NCI-H510A treated with DMSO at 0.1 percent for 48 hours (cell line): ENCODE results near the gene PDK1.

Experiments
- DNase-seq: peaks from one replicate; lab custom pipeline; 2025; lab: John Stamatoyannopoulos, UW

PDK1 gene

GRCh38 chr2:172597176-172597842 lies 41.4 kb downstream of the PDK1 start:
- DNase-seq = no peak

- DNase-seq = no peak
Observed at GRCh38 chr2:172599947-172600346, 44.1 kb downstream of the PDK1 start.

- DNase-seq = no peak
Observed at GRCh38 chr2:172600557-172601008, 44.7 kb downstream of the PDK1 start.

- no peak for DNase-seq
Observed at GRCh38 chr2:172606285-172606684, 50.4 kb downstream of the PDK1 start.

GRCh38 chr2:172607379-172607928 lies 51.6 kb downstream of the PDK1 start:
- no peak for DNase-seq

GRCh38 chr2:172609488-172609887 lies 53.6 kb downstream of the PDK1 start:
- DNase-seq = no peak

- no peak for DNase-seq
Observed at GRCh38 chr2:172612051-172612450, 56.2 kb downstream of the PDK1 start.

GRCh38 chr2:172613040-172613439 lies 57.1 kb downstream of the PDK1 start:
- no peak for DNase-seq

GRCh38 chr2:172613615-172614231 lies 57.8 kb downstream of the PDK1 start:
- DNase-seq = no peak

- DNase-seq = no peak
Observed at GRCh38 chr2:172614932-172615331, 59.0 kb downstream of the PDK1 start.

GRCh38 chr2:172615727-172616261 lies 59.9 kb downstream of the PDK1 start:
- no peak for DNase-seq

GRCh38 chr2:172617115-172617514 lies 61.2 kb downstream of the PDK1 start:
- no peak for DNase-seq

- no peak for DNase-seq
Observed at GRCh38 chr2:172623249-172623965, 67.5 kb downstream of the PDK1 start.

- no peak for DNase-seq
Observed at GRCh38 chr2:172624996-172625395, 69.1 kb downstream of the PDK1 start.

GRCh38 chr2:172627181-172627580 lies 71.3 kb downstream of the PDK1 start:
- DNase-seq = no peak

- no peak for DNase-seq
Observed at GRCh38 chr2:172628085-172628484, 72.2 kb downstream of the PDK1 start.

GRCh38 chr2:172629586-172629985 lies 73.7 kb downstream of the PDK1 start:
- DNase-seq = no peak

- no peak for DNase-seq
Observed at GRCh38 chr2:172630181-172630580, 74.3 kb downstream of the PDK1 start.

- DNase-seq = no peak
Observed at GRCh38 chr2:172634477-172634876, 78.6 kb downstream of the PDK1 start.

- DNase-seq = no peak
Observed at GRCh38 chr2:172635548-172635947, 79.7 kb downstream of the PDK1 start.

- no peak for DNase-seq
Observed at GRCh38 chr2:172639256-172639655, 83.4 kb downstream of the PDK1 start.

GRCh38 chr2:172639823-172640222 lies 83.9 kb downstream of the PDK1 start:
- DNase-seq = no peak

- no peak for DNase-seq
Observed at GRCh38 chr2:172640389-172640788, 84.5 kb downstream of the PDK1 start.
